Spleen (tissue), 11 donors: ENCODE results near the gene MIA2. TPM values are rescaled to one million over a fixed set of nuclear protein-coding genes. Genes with fewer than 3 reads are reported as not detected.

Experiments used
- DNase-seq: peaks from one replicate; pipeline ENCODE4 v3.0.0-alpha.2; 2020
- H3K27ac ChIP-seq, 8 donors: fragments of 200-600 bp; sonication (generic) in 7 of 8; 1 replicate in 4 of 8; 2 replicates in 4 of 8; pipeline versions ENCODE4 v1.5.0 to v1.8.0; 2016 to 2021; ENCODE audit warnings: inconsistent platforms in 4 of 8, mild to moderate bottlenecking in 4 of 8, moderate library complexity in 1 of 8
- H3K27me3 ChIP-seq, 7 donors: fragments of 200-600 bp; sonication (generic) in 6 of 7; replicated peaks in 1 of 7; 1 replicate in 4 of 7; 2 replicates in 3 of 7; pipeline versions ENCODE4 v1.5.0 to v1.8.0; 2016 to 2021; ENCODE audit warnings: inconsistent platforms in 3 of 7, mild to moderate bottlenecking in 1 of 7
- H3K36me3 ChIP-seq, 6 donors: fragments of 200-600 bp; sonication (generic) in 5 of 6; 1 replicate in 4 of 6; 2 replicates in 2 of 6; pipeline versions ENCODE4 v1.5.0 to v1.8.0; 2016 to 2021; ENCODE audit warnings: inconsistent platforms in 2 of 6
- H3K4me1 ChIP-seq, 6 donors: fragments of 200-600 bp; sonication (generic) in 5 of 6; 1 replicate in 3 of 6; 2 replicates in 3 of 6; pipeline versions ENCODE4 v1.5.0 to v1.8.0; 2016 to 2021; ENCODE audit warnings: inconsistent platforms in 3 of 6
- H3K4me3 ChIP-seq, 8 donors: fragments of 200-600 bp; sonication (generic) in 7 of 8; 1 replicate in 4 of 8; 2 replicates in 4 of 8; pipeline versions ENCODE4 v1.5.0 to v1.8.0; 2016 to 2021; ENCODE audit warnings: inconsistent platforms in 4 of 8, mild to moderate bottlenecking in 4 of 8, moderate library complexity in 2 of 8
- H3K9me3 ChIP-seq, 8 donors: fragments of 200-600 bp; sonication (generic) in 7 of 8; 1 replicate in 4 of 8; 2 replicates in 4 of 8; pipeline versions ENCODE4 v1.5.0 to v1.8.0; 2016 to 2021; ENCODE audit warnings: inconsistent platforms in 4 of 8
- POLR2A ChIP-seq, 3 donors: fragments of 450-650 bp; IDR thresholded peaks; one replicate each; pipeline ENCODE4 v1.5.1; 2017; ENCODE audit warnings: antibody characterized with exemption in 3 of 3, mild to moderate bottlenecking in 1 of 3
- POLR2AphosphoS5 ChIP-seq, 3 donors: sonication (generic); formaldehyde crosslinking; IDR thresholded peaks; one replicate each; pipeline ENCODE4 v1.5.1; 2017; ENCODE audit warnings: antibody characterized with exemption in 3 of 3
- WGBS, 5 donors: extraction: QIAGEN DNeasy Blood & Tissue Kit in 3 of 5; methylation state at CpG; one replicate each; pipeline versions ENCODE4 v1.1.5 to v1.1.7; 2013 to 2018; 5-methylcytosine and 5-hydroxymethylcytosine counted together
- intact Hi-C: fragments of 100-400 bp; cut with DNase I; formaldehyde crosslinking; loops from one replicate; pipeline ENCODE4 v1.15.0; 2023; ENCODE audit warnings: low total_unique reads
- polyA plus RNA-seq, 3 donors: library from polyadenylated mRNA; stranded (reverse); fragments of 200-250 nt; gene quantifications; one replicate each; pipeline ENCODE4 v1.2.1, GENCODE V29; 2013
- total RNA-seq, 7 donors: library from RNA; depleted of rRNA in 3 of 7; stranded (reverse); fragments of >200 nt in 3 of 7; fragmentation: NEBNext Ultra II Directional in 4 of 7; extraction: Animal tissue kit (Norgen Biotek cat#: 25700) in 4 of 7; gene quantifications; one replicate each; pipeline versions ENCODE4 v1.1.0 to v1.2.1, GENCODE V29; 2016 to 2021
- TF ChIP-seq, protein P1 (sequence below), 11 experiments: fragments of 200-600 bp in 7 of 11; fragments of 450-650 bp in 4 of 11; sonication (generic) in 4 of 11; IDR thresholded peaks in 8 of 11; conservative IDR thresholded peaks in 3 of 11; 1 replicate in 7 of 11; 2 replicates in 4 of 11; pipeline versions ENCODE4 v1.4.0 to v1.8.0; 2016 to 2021; ENCODE audit warnings: antibody characterized with exemption in 11 of 11, inconsistent platforms in 4 of 11, mild to moderate bottlenecking in 1 of 11
- donor health status: healthy with polysubstance abuse.
- donor health status: DM: no; HTN: no; CAD: no; lungs with moderate emphysema.
- donor health status: DM: no; HTN: no; CAD: no.
- donor health status: Bipolar disorder and iron deficiency.
- donor health status: healthy.
- donor health status: DM: no; HTN: no; CAD: no.
- donor health status: DM: yes; HTN: yes; CAD: no.

Gene MIA2
- total and polyA plus RNA-seq, 10 donors, result 18.3 to 31.3 (median 24.8) TPM

- Histone ChIP-seq H3K4me3 (no peak overlapping the region), H3K4me1 (no peaks in the 10 kb centered on the region), H3K27ac (no peak overlapping the region), H3K36me3 (peaks cover 0 to 64% (median 14%) of the 10 kb centered on the region in 6 donors), H3K27me3 (no peaks in the 10 kb centered on the region), H3K9me3 (peaks cover 15 to 32% (median 31%) of the 10 kb centered on the region in 8 donors)
- WGBS, 5 donors, result 84 to 99% (median 95%) methylated on average over 9 to 10 of the region's 10 CpGs
- no peak for DNase-seq
- no peak for TF ChIP-seq POLR2AphosphoS5 (IDR thresholded peaks at IDR 0.05)
- TF ChIP-seq POLR2A (IDR thresholded peaks at IDR 0.05), result no peak
- TF ChIP-seq, protein P1, sequence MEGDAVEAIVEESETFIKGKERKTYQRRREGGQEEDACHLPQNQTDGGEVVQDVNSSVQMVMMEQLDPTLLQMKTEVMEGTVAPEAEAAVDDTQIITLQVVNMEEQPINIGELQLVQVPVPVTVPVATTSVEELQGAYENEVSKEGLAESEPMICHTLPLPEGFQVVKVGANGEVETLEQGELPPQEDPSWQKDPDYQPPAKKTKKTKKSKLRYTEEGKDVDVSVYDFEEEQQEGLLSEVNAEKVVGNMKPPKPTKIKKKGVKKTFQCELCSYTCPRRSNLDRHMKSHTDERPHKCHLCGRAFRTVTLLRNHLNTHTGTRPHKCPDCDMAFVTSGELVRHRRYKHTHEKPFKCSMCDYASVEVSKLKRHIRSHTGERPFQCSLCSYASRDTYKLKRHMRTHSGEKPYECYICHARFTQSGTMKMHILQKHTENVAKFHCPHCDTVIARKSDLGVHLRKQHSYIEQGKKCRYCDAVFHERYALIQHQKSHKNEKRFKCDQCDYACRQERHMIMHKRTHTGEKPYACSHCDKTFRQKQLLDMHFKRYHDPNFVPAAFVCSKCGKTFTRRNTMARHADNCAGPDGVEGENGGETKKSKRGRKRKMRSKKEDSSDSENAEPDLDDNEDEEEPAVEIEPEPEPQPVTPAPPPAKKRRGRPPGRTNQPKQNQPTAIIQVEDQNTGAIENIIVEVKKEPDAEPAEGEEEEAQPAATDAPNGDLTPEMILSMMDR (IDR thresholded peaks at IDR 0.05 in 8 of 11, conservative IDR thresholded peaks at IDR 0.05 in 3 of 11), result no peak
- intact Hi-C loops, result no loop called here
These were observed 133.0 kb downstream of the MIA2 start for GRCh38 chr14:39366460-39367386.

GRCh38 chr14:39367387-39367751 lies 133.7 kb downstream of the MIA2 start:
- Histone ChIP-seq H3K4me1 (no peaks in the 10 kb centered on the region), H3K4me3 (no peak overlapping the region), H3K27ac (no peak overlapping the region), H3K9me3 (peaks cover 15 to 32% (median 31%) of the 10 kb centered on the region in 8 donors), H3K27me3 (no peaks in the 10 kb centered on the region), H3K36me3 (peaks cover 0 to 59% (median 14%) of the 10 kb centered on the region in 6 donors)
- intact Hi-C loops, result no loop called here
- no peak for DNase-seq
- 86 to 94% (median 90%) methylated on average over 2 of the region's 2 CpGs; no CpG with 5 or more reads in 1 of the 5 donors for WGBS, 5 donors
- TF ChIP-seq POLR2A (IDR thresholded peaks at IDR 0.05) (no peak), POLR2AphosphoS5 (IDR thresholded peaks at IDR 0.05) (no peak)
- TF ChIP-seq, protein P1 (IDR thresholded peaks at IDR 0.05 in 8 of 11, conservative IDR thresholded peaks at IDR 0.05 in 3 of 11), result no peak

DNA sequence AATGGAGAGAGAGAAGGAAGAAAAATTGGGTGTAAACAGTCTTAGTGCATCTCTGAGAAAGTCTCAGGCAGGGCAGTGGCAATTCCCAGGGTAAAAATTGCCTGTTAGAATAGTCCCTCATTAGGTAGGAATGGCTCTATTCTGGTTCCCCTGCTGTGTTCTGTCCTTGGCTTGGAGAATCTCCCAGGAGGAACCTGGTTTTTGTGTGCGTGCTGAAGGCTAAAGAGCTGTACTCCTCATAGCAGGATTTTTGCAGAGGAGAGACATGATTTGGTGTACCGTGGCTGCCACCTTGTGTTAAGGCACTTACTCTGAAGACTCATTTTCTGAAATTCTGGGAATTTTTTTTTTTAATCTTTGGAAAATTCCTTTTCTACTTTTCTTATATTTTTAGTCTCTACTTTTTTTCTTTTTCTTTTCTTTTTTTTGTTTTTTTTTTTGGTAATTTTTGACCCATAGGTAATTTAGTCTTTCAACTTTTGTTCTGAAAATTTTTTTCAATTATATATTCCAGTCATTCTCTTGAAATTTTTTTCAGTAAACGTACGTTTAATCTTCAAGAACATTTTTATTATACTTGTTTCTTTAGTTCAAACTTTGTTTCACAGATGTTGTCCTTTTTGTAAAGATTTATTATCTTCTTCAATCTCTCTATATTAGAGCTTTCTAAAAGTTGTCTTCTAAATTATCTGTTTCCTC lies 134.7 kb downstream of the MIA2 start:
- H3K27ac ChIP-seq, result no peak overlapping the region
- DNase-seq, result no peak
- no peak overlapping the region for H3K4me3 ChIP-seq
- peaks cover 15 to 27% (median 25%) of the 10 kb centered on the region in 8 donors for H3K9me3 ChIP-seq
- TF ChIP-seq, protein P1 (IDR thresholded peaks at IDR 0.05 in 8 of 11, conservative IDR thresholded peaks at IDR 0.05 in 3 of 11), result peak in 4 of 11 experiments; percentile 10 to 33 (median 30)
- no peak for TF ChIP-seq POLR2AphosphoS5 (IDR thresholded peaks at IDR 0.05)
- no peak for TF ChIP-seq POLR2A (IDR thresholded peaks at IDR 0.05)
- no peaks in the 10 kb centered on the region for H3K27me3 ChIP-seq
- H3K36me3 ChIP-seq, result peaks cover 0 to 52% (median 14%) of the 10 kb centered on the region in 6 donors
- H3K4me1 ChIP-seq, result no peaks in the 10 kb centered on the region
- intact Hi-C loops, result no loop called here
- WGBS, 5 donors, result 63 to 79% (median 73%) methylated on average over 4 of the region's 4 CpGs

- Histone ChIP-seq H3K4me1 (no peaks in the 10 kb centered on the region), H3K27ac (no peak overlapping the region), H3K36me3 (peaks cover 0 to 46% (median 10%) of the 10 kb centered on the region in 6 donors), H3K27me3 (no peaks in the 10 kb centered on the region), H3K4me3 (no peak overlapping the region), H3K9me3 (peaks cover 13 to 21% (median 18%) of the 10 kb centered on the region in 8 donors)
- TF ChIP-seq, protein P1 (IDR thresholded peaks at IDR 0.05 in 8 of 11, conservative IDR thresholded peaks at IDR 0.05 in 3 of 11), result no peak
- TF ChIP-seq POLR2A (IDR thresholded peaks at IDR 0.05) (no peak), POLR2AphosphoS5 (IDR thresholded peaks at IDR 0.05) (no peak)
- intact Hi-C loops, result no loop called here
- 91 to 100% (median 96%) methylated on average over 2 of the region's 2 CpGs for WGBS, 5 donors
- no peak for DNase-seq
These were observed 135.3 kb downstream of the MIA2 start for GRCh38 chr14:39369029-39369428.
